GM10266 (cell line): Measurements from ENCODE around the gene NUP155.

ENCODE experiments used
- DNase-seq: peaks from one replicate; pipeline ENCODE4 v3.0.0; 2012; ENCODE audit errors: extremely low spot score
- CTCF ChIP-seq: IDR thresholded peaks from 2 replicates; pipeline ENCODE4 v1.5.1; 2012; ENCODE audit warnings: mild to moderate bottlenecking, low read depth; ENCODE audit not compliant: control insufficient read depth, insufficient read depth; ENCODE audit errors: missing control alignments

NUP155 gene

GRCh38 chr5:37248970-37249814 is 121.7 kb downstream of the NUP155 start, which contains the start of gene CPLANE1:
Gene CPLANE1 (minus strand): TSS chr5:37249376. CDS start chr5:37247698, 1,678 bp downstream.
- DNase-seq = peak; percentile 85
- TF ChIP-seq CTCF = peak; percentile 28

- DNase-seq = no peak
- no peak for TF ChIP-seq CTCF
Observed at GRCh38 chr5:37248421-37248969, 122.4 kb downstream of the NUP155 start.

DNA sequence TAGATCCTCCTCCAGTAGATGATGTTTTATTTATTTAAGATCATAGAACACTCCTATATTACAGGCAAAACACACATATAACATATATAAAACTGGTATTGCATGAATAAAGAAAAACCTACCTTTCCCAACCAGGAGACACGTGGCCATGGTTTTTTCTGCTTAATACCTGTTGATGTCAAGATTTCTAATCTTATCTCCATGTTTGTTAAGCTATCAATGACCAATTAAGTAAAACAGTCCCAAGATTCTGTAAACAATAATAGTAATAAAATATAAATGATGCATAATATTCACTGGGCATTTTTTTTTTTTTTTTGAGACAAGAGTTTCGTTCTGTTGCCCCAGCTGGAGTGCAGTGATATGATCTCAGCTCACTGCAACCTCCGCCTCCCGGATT is 123.4 kb downstream of the NUP155 start:
- DNase-seq = no peak
- no peak for TF ChIP-seq CTCF

DNA sequence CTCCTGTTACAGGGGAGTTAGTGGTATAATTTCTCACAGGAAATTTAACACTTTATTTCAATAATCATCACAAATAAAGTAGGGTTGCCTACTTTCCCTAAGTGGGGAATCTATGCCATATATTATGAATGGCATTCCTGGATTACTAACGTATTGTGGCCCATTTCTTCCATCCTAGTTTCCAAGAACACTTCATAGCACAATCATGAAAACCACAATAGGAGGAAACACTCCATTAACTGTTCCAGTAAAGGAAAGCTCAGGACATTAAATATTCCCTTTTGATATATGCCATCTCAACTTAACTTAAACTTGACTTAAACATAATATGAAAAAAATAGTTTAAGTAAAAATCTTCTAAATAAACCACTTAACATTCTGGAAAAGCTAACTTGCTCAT is 123.9 kb downstream of the NUP155 start:
- no peak for DNase-seq
- TF ChIP-seq CTCF = no peak
